NB4 (cell line): Measurements from ENCODE around the gene ITPR3.

ENCODE experiments used
- CTCF ChIP-seq: IDR thresholded peaks from one replicate; pipeline ENCODE4 v1.5.1; 2012; ENCODE audit warnings: low read depth, low read length
- POLR2A ChIP-seq: IDR thresholded peaks from 2 replicates; pipeline ENCODE4 v1.6.1; 2011; ENCODE audit warnings: mild to moderate bottlenecking; ENCODE audit not compliant: insufficient read length; ENCODE audit errors: extremely low read depth

DNA sequence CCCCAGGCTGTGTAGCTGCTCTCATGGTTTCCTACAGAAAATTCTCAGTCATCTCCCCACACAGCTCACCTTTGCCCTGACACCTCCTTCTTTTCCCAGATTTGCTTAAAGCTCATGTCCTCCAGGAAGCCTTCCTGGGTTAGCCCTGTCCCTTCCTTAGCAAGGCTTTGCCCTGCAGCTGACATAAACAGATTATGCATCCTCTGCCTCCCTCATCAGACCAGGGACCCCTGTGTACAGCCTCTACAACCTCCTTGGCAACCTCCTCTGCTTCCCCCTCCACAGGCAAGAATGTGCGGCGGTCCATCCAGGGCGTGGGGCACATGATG, 50.6 kb downstream of the ITPR3 start:
- TF ChIP-seq CTCF (no peak), POLR2A (no peak)
